GM21515 (cell line): ENCODE data around the gene EMCN.
"Not testable (repeated sequence)": the region's sequence is repeated elsewhere in the genome, so short reads cannot be mapped to it uniquely, and the experiment has no call there.

Experiments used
- ATAC-seq: cut with Tn5 transposase; IDR thresholded peaks from one replicate; pipeline ENCODE4 v1.9.1; 2021; ENCODE audit not compliant: unreplicated experiment

EMCN gene

GRCh38 chr4:100386270-100386669, 131.6 kb downstream of the EMCN start:
- no peak for ATAC-seq

GRCh38 chr4:100380401-100380800, 137.4 kb downstream of the EMCN start:
- not testable (repeated sequence) for ATAC-seq

GRCh38 chr4:100379583-100380105, 138.2 kb downstream of the EMCN start:
- ATAC-seq, result no peak

GRCh38 chr4:100372432-100372831, 145.4 kb downstream of the EMCN start:
- ATAC-seq, result no peak

GRCh38 chr4:100369871-100370270, 148.0 kb downstream of the EMCN start:
- no peak for ATAC-seq

- no peak for ATAC-seq
Observed at GRCh38 chr4:100367451-100367850, 150.4 kb downstream of the EMCN start.

GRCh38 chr4:100366213-100366612, 151.6 kb downstream of the EMCN start:
- ATAC-seq, result no peak

GRCh38 chr4:100362366-100362765, 155.5 kb downstream of the EMCN start:
- no peak for ATAC-seq

GRCh38 chr4:100361336-100361735, 156.5 kb downstream of the EMCN start:
- ATAC-seq, result no peak

GRCh38 chr4:100360211-100360610, 157.6 kb downstream of the EMCN start:
- ATAC-seq, result no peak

GRCh38 chr4:100359441-100359840, 158.4 kb downstream of the EMCN start:
- ATAC-seq, result no peak

GRCh38 chr4:100357542-100357941, 160.3 kb downstream of the EMCN start:
- ATAC-seq, result no peak

- no peak for ATAC-seq
Observed at GRCh38 chr4:100356172-100356571, 161.7 kb downstream of the EMCN start.

GRCh38 chr4:100352352-100352751, 165.5 kb downstream of the EMCN start:
- not testable (repeated sequence) for ATAC-seq

GRCh38 chr4:100348473-100348872, 169.3 kb downstream of the EMCN start:
- ATAC-seq, result no peak

- ATAC-seq, result no peak
Observed at GRCh38 chr4:100347241-100347640, 170.6 kb downstream of the EMCN start.

- ATAC-seq, result no peak
Observed at GRCh38 chr4:100345585-100345984, 172.2 kb downstream of the EMCN start.
